Chondrocyte (in vitro differentiated cells): ENCODE data around the gene CNBD2. TPM values are rescaled to one million over a fixed set of nuclear protein-coding genes. Genes with fewer than 3 reads are reported as not detected.
"Not testable (repeated sequence)": the region's sequence is repeated elsewhere in the genome, so short reads cannot be mapped to it uniquely, and the experiment has no call there.

Source experiments
- DNase-seq: peaks from one replicate; pipeline ENCODE4 v3.0.0; 2021; ENCODE audit warnings: mixed read lengths, low spot score
- H3K27ac Mint-ChIP-seq: one replicate; pipeline ENCODE4 v1.8.0; 2021; ENCODE audit warnings: mild to moderate bottlenecking, moderate library complexity, mixed read lengths; ENCODE audit not compliant: unreplicated experiment
- H3K27me3 Mint-ChIP-seq: 2 replicates; pipeline ENCODE4 v1.8.0; 2021; ENCODE audit warnings: low read depth, mixed read lengths
- H3K36me3 Mint-ChIP-seq: 2 replicates; pipeline ENCODE4 v1.8.0; 2021; ENCODE audit warnings: low read depth, mixed read lengths
- H3K4me1 Mint-ChIP-seq: 2 replicates; pipeline ENCODE4 v1.8.0; 2021; ENCODE audit warnings: low read depth, mild to moderate bottlenecking, mixed read lengths
- H3K4me3 Mint-ChIP-seq: one replicate; pipeline ENCODE4 v1.8.0; 2021; ENCODE audit warnings: mild to moderate bottlenecking, moderate library complexity, mixed read lengths; ENCODE audit not compliant: unreplicated experiment
- H3K9me3 Mint-ChIP-seq: 2 replicates; pipeline ENCODE4 v1.8.0; 2021; ENCODE audit warnings: low read depth, mixed read lengths
- CTCF ChIP-seq: fragments of 200-600 bp; sonication (generic); IDR thresholded peaks from 2 replicates; pipeline ENCODE4 v1.5.0; 2021; ENCODE audit warnings: antibody characterized with exemption, mild to moderate bottlenecking, moderate library complexity
- total RNA-seq: library from RNA; stranded (reverse); gene quantifications from 3 replicates; pipeline ENCODE4 v1.2.1, GENCODE V29; 2021

Gene CNBD2
- total RNA-seq, 1 donor from 2014 or later: 3.3 TPM

GRCh38 chr20:35994994-35995453 lies 26.6 kb downstream of the CNBD2 start:
- TF ChIP-seq CTCF: peak; percentile 96
- Mint-ChIP-seq H3K9me3 (no peaks in the 10 kb centered on the region), H3K4me1 (peaks cover 16% of the 10 kb centered on the region), H3K36me3 (no peaks in the 10 kb centered on the region), H3K27ac (peak overlapping the region; percentile 71), H3K27me3 (no peaks in the 10 kb centered on the region), H3K4me3 (no peak overlapping the region)
- no peak for DNase-seq

GRCh38 chr20:35996492-35996891 lies 28.1 kb downstream of the CNBD2 start:
- H3K4me1 Mint-ChIP-seq: peaks cover 16% of the 10 kb centered on the region
- not testable (repeated sequence) for H3K4me3 Mint-ChIP-seq, DNase-seq, H3K36me3 Mint-ChIP-seq, H3K9me3 Mint-ChIP-seq, H3K27me3 Mint-ChIP-seq, H3K27ac Mint-ChIP-seq

- H3K27me3 Mint-ChIP-seq, DNase-seq, H3K36me3 Mint-ChIP-seq, H3K4me1 Mint-ChIP-seq, H3K4me3 Mint-ChIP-seq, H3K27ac Mint-ChIP-seq: not testable (repeated sequence)
- peaks cover 18% of the 10 kb centered on the region for H3K9me3 Mint-ChIP-seq
Measured at GRCh38 chr20:36001331-36001730, 32.9 kb downstream of the CNBD2 start.

GRCh38 chr20:36002855-36003254 lies 34.5 kb downstream of the CNBD2 start:
- H3K27me3 Mint-ChIP-seq: no peaks in the 10 kb centered on the region
- H3K27ac Mint-ChIP-seq: no peak overlapping the region
- TF ChIP-seq CTCF: no peak
- peaks cover 1% of the 10 kb centered on the region for H3K36me3 Mint-ChIP-seq
- no peak for DNase-seq
- H3K9me3 Mint-ChIP-seq: peaks cover 18% of the 10 kb centered on the region
- H3K4me1 Mint-ChIP-seq: no peaks in the 10 kb centered on the region
- no peak overlapping the region for H3K4me3 Mint-ChIP-seq

GRCh38 chr20:36004045-36004444 lies 35.7 kb downstream of the CNBD2 start:
- no peaks in the 10 kb centered on the region for H3K4me1 Mint-ChIP-seq
- H3K4me3 Mint-ChIP-seq: no peak overlapping the region
- no peak for TF ChIP-seq CTCF
- H3K27me3 Mint-ChIP-seq: no peaks in the 10 kb centered on the region
- H3K36me3 Mint-ChIP-seq: peaks cover 1% of the 10 kb centered on the region
- peaks cover 18% of the 10 kb centered on the region for H3K9me3 Mint-ChIP-seq
- no peak for DNase-seq
- no peak overlapping the region for H3K27ac Mint-ChIP-seq

- TF ChIP-seq CTCF: no peak
- Mint-ChIP-seq H3K4me1 (no peaks in the 10 kb centered on the region), H3K27ac (no peak overlapping the region), H3K4me3 (no peak overlapping the region), H3K27me3 (no peaks in the 10 kb centered on the region), H3K9me3 (peaks cover 7% of the 10 kb centered on the region), H3K36me3 (peaks cover 1% of the 10 kb centered on the region)
- DNase-seq: no peak
Measured at GRCh38 chr20:36008461-36009035, 40.2 kb downstream of the CNBD2 start.
